NCI-H345 (cell line): ENCODE results near the gene TYW3.
"Not testable (repeated sequence)": the region's sequence is repeated elsewhere in the genome, so short reads cannot be mapped to it uniquely, and the experiment has no call there.

Experiments
- DNase-seq: peaks from one replicate; lab custom pipeline; 2025; lab: John Stamatoyannopoulos, UW

Gene TYW3

GRCh38 chr1:74731399-74732052 is 1.4 kb upstream of the TYW3 start:
- DNase-seq, result no peak

DNA sequence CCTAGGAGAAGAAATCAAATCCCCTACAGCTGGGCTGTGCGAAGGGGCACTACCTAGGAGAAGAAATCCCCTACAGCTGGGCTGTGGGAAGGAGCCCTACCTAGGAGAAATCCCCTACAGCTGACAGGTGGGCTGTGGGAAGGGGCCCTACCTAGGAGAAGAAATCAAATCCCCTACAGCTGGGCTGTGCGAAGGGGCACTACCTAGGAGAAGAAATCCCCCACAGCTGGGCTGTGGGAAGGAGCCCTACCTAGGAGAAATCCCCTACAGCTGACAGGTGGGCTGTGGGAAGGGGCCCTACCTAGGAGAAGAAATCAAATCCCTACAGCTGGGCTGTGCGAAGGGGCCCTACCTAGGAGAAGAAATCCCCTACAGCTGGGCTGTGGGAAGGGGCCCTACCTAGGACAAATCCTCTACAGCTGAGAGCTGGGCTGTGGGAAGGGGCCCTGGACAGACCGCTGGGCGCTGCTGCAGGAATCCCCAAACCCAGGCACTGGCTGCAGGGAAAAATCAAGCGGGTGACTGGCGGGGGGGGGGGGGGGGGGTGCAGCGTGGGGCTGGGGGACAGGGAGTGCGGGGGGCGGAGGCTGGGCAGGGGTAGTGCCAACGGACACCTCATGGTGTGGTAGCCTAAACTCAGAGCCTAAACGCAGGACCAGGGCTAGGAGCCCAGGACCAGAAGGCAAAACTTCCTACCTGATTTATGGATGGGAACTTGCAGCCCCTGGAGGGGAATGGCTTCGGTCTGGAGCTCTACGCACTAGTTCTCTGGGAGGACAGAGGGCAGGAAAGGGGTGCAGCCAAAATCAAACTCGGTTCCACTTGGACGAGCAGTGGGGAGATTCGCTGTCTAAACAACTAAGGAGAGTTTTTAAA is 643 bp upstream of the TYW3 start:
- not testable (repeated sequence) for DNase-seq

GRCh38 chr1:74733604-74734484 is 892 bp downstream of the TYW3 start:
- peak; percentile 77 for DNase-seq

- no peak for DNase-seq
Observed at GRCh38 chr1:74737333-74737732, 4.4 kb downstream of the TYW3 start.

GRCh38 chr1:74740307-74740980 is 7.5 kb downstream of the TYW3 start:
- DNase-seq, result not testable (repeated sequence)

DNA sequence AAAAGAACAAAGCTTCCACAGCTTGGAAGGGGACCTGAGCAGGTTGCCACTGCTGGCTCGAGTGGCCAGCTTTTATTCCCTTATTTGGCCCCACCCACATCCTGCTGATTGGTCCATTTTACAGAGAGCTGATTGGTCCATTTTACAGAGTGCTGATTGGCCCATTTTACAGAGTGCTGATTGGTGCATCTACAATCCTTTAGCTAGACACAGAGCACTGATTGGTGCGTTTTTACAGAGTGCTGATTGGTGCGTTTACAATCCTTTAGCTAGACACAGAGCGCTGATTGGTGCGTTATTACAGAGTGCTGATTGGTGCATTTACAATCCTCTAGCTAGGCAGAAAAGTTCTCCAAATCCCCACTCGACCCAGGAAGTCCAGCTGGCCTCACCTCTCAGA is 12.3 kb downstream of the TYW3 start:
- not testable (repeated sequence) for DNase-seq

GRCh38 chr1:74748960-74749359 is 16.0 kb downstream of the TYW3 start:
- DNase-seq, result no peak

- DNase-seq, result no peak
Observed at GRCh38 chr1:74753104-74753503, 20.2 kb downstream of the TYW3 start.

- DNase-seq, result no peak
Observed at GRCh38 chr1:74755475-74755874, 22.5 kb downstream of the TYW3 start.

DNA sequence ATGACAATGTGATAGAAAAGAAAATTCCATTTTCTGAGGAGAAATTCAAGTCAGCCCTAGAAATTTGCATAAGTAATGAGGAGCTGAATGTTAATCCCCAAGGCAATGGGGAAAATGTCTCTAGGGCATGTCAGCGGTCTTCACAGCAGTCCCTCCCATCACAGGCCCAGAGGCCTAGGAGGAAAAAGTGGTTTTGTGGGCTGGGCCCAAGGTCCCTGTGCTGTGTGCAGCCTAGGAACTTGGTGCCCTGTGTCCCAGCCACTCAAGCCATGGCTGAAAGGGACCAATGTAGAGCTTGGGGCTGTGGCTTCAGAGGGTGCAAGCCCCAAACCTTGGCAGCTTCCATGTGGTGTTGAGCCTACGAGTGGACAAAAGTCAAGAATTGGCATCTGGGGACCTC is 23.7 kb downstream of the TYW3 start:
- DNase-seq, result not testable (repeated sequence)

DNA sequence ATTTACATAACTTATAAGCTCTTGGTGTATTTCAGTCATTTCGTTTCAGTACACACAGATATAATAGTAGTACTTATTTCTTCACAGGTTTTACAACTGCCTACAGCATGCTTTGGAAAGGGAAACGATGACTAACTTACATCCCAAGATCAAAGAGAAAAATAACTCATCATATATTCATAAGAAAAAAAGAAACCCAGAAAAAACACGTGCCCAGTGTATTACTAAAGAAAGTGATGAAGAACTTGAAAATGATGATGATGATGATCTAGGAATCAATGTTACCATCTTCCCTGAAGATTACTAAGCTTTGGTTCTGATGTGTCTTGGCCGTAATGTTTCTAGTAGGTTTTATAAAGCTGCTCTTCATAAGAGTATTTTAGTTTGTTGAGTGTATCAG is 30.9 kb downstream of the TYW3 start:
- DNase-seq, result no peak

- DNase-seq, result no peak
Observed at GRCh38 chr1:74766579-74766978, 33.6 kb downstream of the TYW3 start.

DNA sequence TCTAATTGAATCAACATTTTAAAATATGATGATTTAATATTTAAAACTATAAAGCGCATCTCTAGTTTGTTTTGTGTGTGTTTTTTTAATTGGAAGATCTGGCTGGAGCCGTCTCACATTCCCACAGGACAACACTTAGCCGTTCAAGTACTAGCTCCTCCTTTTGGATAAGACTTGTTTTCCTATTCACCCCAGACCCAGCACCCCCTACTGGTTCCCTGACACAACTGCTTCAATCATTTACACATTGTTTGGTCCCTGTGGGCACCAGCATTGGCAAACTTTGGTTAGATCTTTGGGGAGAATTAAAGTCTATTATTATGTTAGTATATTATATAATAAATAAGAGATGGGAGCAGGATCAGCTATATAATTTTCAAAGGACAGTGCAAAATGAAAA is 34.5 kb downstream of the TYW3 start:
- DNase-seq, result no peak

DNA sequence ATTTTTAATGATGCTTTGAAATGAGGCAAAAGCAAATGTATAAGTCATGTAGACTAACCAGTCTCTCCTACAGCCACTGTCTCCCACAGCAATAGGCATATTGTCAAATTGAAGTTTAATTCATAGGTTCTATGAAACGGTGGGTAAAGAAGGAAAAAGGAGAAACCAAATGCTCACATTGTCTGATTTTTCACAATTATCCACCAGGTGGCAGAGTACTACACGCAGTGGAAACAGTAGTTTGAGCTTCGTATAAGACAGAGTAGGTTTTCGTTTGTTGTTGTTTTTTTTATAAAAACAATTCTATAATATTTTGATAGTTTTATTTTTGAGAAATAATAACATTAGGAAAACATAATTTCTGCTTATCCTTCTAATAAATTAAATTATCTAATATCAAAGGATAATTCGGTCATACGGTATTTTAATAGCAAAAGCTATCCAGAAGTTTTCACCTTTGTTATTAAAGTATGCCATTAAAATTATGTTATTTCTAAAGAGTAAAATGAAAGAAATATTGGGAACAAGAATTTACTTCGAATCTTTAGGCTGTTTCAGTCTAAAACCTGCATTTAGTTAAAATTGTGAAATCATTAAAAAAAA is 39.1 kb downstream of the TYW3 start:
- peak; percentile 71 for DNase-seq

GRCh38 chr1:74772945-74773344 is 40.0 kb downstream of the TYW3 start:
- DNase-seq, result no peak

DNA sequence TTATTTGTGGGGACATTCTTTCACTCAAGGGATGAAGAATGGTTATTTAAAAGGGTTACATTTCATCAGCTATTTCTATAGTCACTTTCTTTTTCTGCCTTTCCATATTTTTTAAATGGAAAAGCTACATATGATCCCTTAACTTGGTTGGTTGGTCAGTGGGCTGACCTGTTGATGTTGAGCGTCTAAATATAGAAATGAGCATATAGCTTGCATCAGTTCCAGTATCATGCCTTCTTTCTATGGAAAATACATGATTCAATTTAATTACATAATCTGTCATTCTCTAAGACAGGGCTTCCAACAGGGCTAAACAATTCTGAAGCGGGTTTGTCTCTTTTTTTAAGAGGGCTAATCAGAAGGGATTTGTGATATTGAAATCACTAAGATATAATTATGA is 40.6 kb downstream of the TYW3 start:
- no peak for DNase-seq

DNA sequence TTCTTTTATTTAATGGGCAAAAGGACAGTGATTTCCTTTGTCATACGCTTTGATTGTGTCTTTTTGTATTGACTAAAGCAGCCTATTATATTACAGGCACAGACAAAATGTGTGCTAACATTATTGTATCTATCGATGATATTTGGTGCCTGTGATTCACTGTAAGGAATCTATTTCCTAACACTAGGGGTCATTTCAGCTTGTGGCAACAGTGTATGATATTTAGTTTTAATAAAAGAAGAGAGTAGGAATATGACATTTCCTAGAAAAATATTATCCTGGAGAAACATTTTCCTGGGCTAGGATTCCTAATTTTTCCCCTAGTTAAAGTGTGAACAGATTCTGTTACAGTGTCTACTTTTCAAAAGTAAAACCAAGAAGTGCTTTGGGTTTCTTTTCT is 42.8 kb downstream of the TYW3 start:
- DNase-seq, result no peak

GRCh38 chr1:74777525-74777924 is 44.6 kb downstream of the TYW3 start:
- DNase-seq, result no peak

GRCh38 chr1:74779750-74780149 is 46.8 kb downstream of the TYW3 start:
- no peak for DNase-seq

DNA sequence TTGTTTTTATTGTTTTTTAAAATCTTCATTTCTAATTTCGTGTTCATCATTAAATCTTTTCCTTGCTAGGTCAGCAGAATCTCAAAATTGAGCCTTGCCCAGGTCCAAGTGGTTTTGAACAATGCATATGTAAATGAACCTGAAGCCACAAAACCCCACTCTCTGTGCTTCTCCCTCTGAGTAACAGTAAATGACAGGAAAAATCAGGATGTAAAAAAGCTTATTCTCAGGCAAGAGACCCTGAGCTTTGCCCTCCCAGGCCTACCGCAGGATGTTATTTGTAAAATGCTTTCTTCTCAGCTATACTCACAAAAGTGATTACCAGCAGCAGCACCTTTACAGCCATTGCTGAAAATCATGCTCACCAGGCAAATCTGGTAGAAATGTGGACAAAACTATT is 47.6 kb downstream of the TYW3 start:
- DNase-seq, result no peak

DNA sequence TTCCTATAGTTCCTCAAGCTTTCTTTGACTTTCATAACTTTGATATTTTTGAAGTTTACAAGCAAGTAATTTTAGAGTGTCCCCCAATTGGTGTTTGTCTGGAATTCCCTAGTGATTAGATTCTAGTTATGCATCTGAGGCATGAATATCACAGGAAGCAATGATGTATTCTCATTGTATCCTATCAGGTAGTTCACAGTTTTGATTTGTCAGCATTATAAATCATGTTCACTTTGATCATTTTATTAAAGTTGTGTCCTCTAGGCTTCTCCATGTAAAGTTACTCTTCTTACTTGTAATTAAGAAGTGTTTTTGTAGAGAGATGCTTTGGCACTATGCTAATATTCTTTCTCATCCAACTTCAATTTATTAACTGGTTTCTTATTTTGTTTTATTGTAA is 53.0 kb downstream of the TYW3 start:
- DNase-seq, result no peak

GRCh38 chr1:74790453-74790852 is 57.5 kb downstream of the TYW3 start:
- DNase-seq, result no peak
